ENCODE measurements around the gene MX2. TPM values are rescaled to one million over a fixed set of nuclear protein-coding genes. Genes with fewer than 3 reads are reported as not detected.

MX2 gene
- total RNA-seq, 2 donors from 2014 or later = 1.6 to 11.4 TPM

GRCh38 chr21:41442481-41443186 is 80.8 kb downstream of the MX2 start:
- H3K27ac Mint-ChIP-seq = no peak overlapping the region
- H3K4me3 Mint-ChIP-seq = no peak overlapping the region
- H3K27me3 ChIP-seq (ENCODE audit: control insufficient read depth, insufficient read depth, low read length, poor library complexity, severe bottlenecking) = no peaks in the 10 kb centered on the region
- no peak overlapping the region for H3K9ac ChIP-seq (ENCODE audit: extremely low read depth, low read length, poor library complexity, severe bottlenecking)
- no peaks in the 10 kb centered on the region for H3K36me3 Mint-ChIP-seq (ENCODE audit: low read depth)
- H3K9me3 ChIP-seq (ENCODE audit: control insufficient read depth, low read length) = no peaks in the 10 kb centered on the region
- H3K4me1 Mint-ChIP-seq = peaks cover 3% of the 10 kb centered on the region
- no peaks in the 10 kb centered on the region for H3K9me3 Mint-ChIP-seq
- DNase-seq = no peak
- H3K36me3 ChIP-seq (ENCODE audit: control insufficient read depth, insufficient read depth, low read length) = no peaks in the 10 kb centered on the region
- no peak overlapping the region for H3K27ac ChIP-seq (ENCODE audit: low read depth, low read length)
- H3K27me3 Mint-ChIP-seq (ENCODE audit: insufficient read depth) = no peaks in the 10 kb centered on the region
- TF ChIP-seq CTCF (conservative IDR thresholded peaks at IDR 0.05) = no peak
- H3K4me1 ChIP-seq (ENCODE audit: control insufficient read depth, insufficient read depth, low read length) = no peaks in the 10 kb centered on the region
- no peak overlapping the region for H3K4me3 ChIP-seq (ENCODE audit: low read length)
- 78 to 90% methylated on average over 2 of the region's 2 CpGs for WGBS, 2 experiments (ENCODE audit: insufficient coverage in 1 of 2, insufficient read length in 1 of 2)

- Histone ChIP-seq H3K4me3 (ENCODE audit: low read length) (no peak overlapping the region), H3K27ac (ENCODE audit: low read depth, low read length) (no peak overlapping the region), H3K4me1 (ENCODE audit: control insufficient read depth, insufficient read depth, low read length) (no peaks in the 10 kb centered on the region), H3K9ac (ENCODE audit: extremely low read depth, low read length, poor library complexity, severe bottlenecking) (no peak overlapping the region), H3K27me3 (ENCODE audit: control insufficient read depth, insufficient read depth, low read length, poor library complexity, severe bottlenecking) (no peaks in the 10 kb centered on the region), H3K36me3 (ENCODE audit: control insufficient read depth, insufficient read depth, low read length) (no peaks in the 10 kb centered on the region), H3K9me3 (ENCODE audit: control insufficient read depth, low read length) (no peaks in the 10 kb centered on the region)
- Mint-ChIP-seq H3K36me3 (ENCODE audit: low read depth) (no peaks in the 10 kb centered on the region), H3K27ac (no peak overlapping the region), H3K4me1 (no peaks in the 10 kb centered on the region), H3K9me3 (no peaks in the 10 kb centered on the region), H3K4me3 (no peak overlapping the region), H3K27me3 (ENCODE audit: insufficient read depth) (no peaks in the 10 kb centered on the region)
- 89 to 91% methylated on average over 1 to 7 of the region's 7 CpGs for WGBS, 2 experiments (ENCODE audit: insufficient coverage in 1 of 2, insufficient read length in 1 of 2)
- TF ChIP-seq CTCF (conservative IDR thresholded peaks at IDR 0.05) = no peak
- DNase-seq = no peak
Measured at GRCh38 chr21:41443562-41443961, 81.7 kb downstream of the MX2 start.

- Histone ChIP-seq H3K36me3 (ENCODE audit: control insufficient read depth, insufficient read depth, low read length) (no peaks in the 10 kb centered on the region), H3K27ac (ENCODE audit: low read depth, low read length) (no peak overlapping the region), H3K9ac (ENCODE audit: extremely low read depth, low read length, poor library complexity, severe bottlenecking) (no peak overlapping the region), H3K4me1 (ENCODE audit: control insufficient read depth, insufficient read depth, low read length) (no peaks in the 10 kb centered on the region), H3K27me3 (ENCODE audit: control insufficient read depth, insufficient read depth, low read length, poor library complexity, severe bottlenecking) (no peaks in the 10 kb centered on the region), H3K9me3 (ENCODE audit: control insufficient read depth, low read length) (no peaks in the 10 kb centered on the region), H3K4me3 (ENCODE audit: low read length) (no peak overlapping the region)
- H3K4me3 Mint-ChIP-seq = no peak overlapping the region
- no peaks in the 10 kb centered on the region for H3K9me3 Mint-ChIP-seq
- no peak overlapping the region for H3K27ac Mint-ChIP-seq
- no peak for TF ChIP-seq CTCF (conservative IDR thresholded peaks at IDR 0.05)
- DNase-seq = no peak
- H3K27me3 Mint-ChIP-seq (ENCODE audit: insufficient read depth) = no peaks in the 10 kb centered on the region
- 91 to 97% methylated on average over 10 to 13 of the region's 13 CpGs for WGBS, 2 experiments (ENCODE audit: insufficient coverage in 1 of 2, insufficient read length in 1 of 2)
- H3K36me3 Mint-ChIP-seq (ENCODE audit: low read depth) = no peaks in the 10 kb centered on the region
- H3K4me1 Mint-ChIP-seq = no peaks in the 10 kb centered on the region
Measured at GRCh38 chr21:41444703-41445464, 83.1 kb downstream of the MX2 start.
